Osteocyte (in vitro differentiated cells): ENCODE data around the gene PHC3. TPM values are rescaled to one million over a fixed set of nuclear protein-coding genes. Genes with fewer than 3 reads are reported as not detected.
"Not testable (repeated sequence)": the region's sequence is repeated elsewhere in the genome, so short reads cannot be mapped to it uniquely, and the experiment has no call there.

Experiments
- DNase-seq: peaks from one replicate; pipeline ENCODE4 v3.0.0; 2021; ENCODE audit warnings: mixed read lengths; ENCODE audit not compliant: unreplicated experiment; ENCODE audit errors: extremely low spot score
- H3K27ac Mint-ChIP-seq: one replicate; pipeline ENCODE4 v1.8.0; 2021; ENCODE audit warnings: mild to moderate bottlenecking, mixed read lengths; ENCODE audit not compliant: unreplicated experiment
- H3K27me3 Mint-ChIP-seq: one replicate; pipeline ENCODE4 v1.8.0; 2021; ENCODE audit warnings: mixed read lengths; ENCODE audit not compliant: unreplicated experiment
- H3K36me3 Mint-ChIP-seq: one replicate; pipeline ENCODE4 v1.8.0; 2021; ENCODE audit warnings: mixed read lengths; ENCODE audit not compliant: unreplicated experiment
- H3K4me1 Mint-ChIP-seq: one replicate; pipeline ENCODE4 v1.8.0; 2021; ENCODE audit warnings: mixed read lengths; ENCODE audit not compliant: unreplicated experiment
- H3K4me3 Mint-ChIP-seq: one replicate; pipeline ENCODE4 v1.8.0; 2021; ENCODE audit warnings: mild to moderate bottlenecking, moderate library complexity, mixed read lengths; ENCODE audit not compliant: unreplicated experiment
- H3K9me3 Mint-ChIP-seq: one replicate; pipeline ENCODE4 v1.8.0; 2021; ENCODE audit warnings: mixed read lengths; ENCODE audit not compliant: unreplicated experiment
- CTCF ChIP-seq: fragments of 200-600 bp; sonication (generic); IDR thresholded peaks from 2 replicates; pipeline ENCODE4 v1.5.0; 2021; ENCODE audit warnings: antibody characterized with exemption, mild to moderate bottlenecking, moderate library complexity
- total RNA-seq: library from RNA; stranded (reverse); gene quantifications from 2 replicates; pipeline ENCODE4 v1.2.1, GENCODE V29; 2021

The PHC3 gene
- total RNA-seq, 1 donor from 2014 or later, result 52.3 TPM

GRCh38 chr3:170203457-170203856 lies 21.9 kb upstream of the PHC3 start:
- peaks cover 25% of the 10 kb centered on the region for H3K27me3 Mint-ChIP-seq
- no peaks in the 10 kb centered on the region for H3K36me3 Mint-ChIP-seq
- no peak for DNase-seq
- no peaks in the 10 kb centered on the region for H3K9me3 Mint-ChIP-seq
- no peak for TF ChIP-seq CTCF
- H3K4me3 Mint-ChIP-seq, result no peak overlapping the region
- no peak overlapping the region for H3K27ac Mint-ChIP-seq
- peaks cover 8% of the 10 kb centered on the region for H3K4me1 Mint-ChIP-seq

- Mint-ChIP-seq H3K4me1 (peaks cover 8% of the 10 kb centered on the region), H3K27ac (no peak overlapping the region)
- TF ChIP-seq CTCF, result no peak
Observed at GRCh38 chr3:170201527-170201926, 20.0 kb upstream of the PHC3 start.

DNA sequence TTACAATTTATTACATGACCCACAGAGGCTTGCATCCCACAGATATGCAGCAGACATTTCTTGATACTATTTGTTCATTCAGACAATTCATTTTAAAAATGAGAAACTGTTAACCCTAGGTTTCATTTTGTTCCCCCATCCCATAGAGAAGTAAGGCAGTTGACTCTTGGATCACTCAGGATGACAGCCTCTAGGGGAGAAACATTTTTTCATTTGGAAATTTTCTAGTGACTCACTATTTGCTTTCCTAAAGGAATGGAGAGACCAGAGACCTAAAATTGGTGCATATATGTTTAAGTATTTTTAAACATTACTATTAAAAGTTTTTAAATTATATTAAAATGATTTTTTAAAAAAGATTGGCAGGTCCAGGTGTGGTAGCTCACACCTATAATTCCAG lies 19.5 kb upstream of the PHC3 start:
- no peaks in the 10 kb centered on the region for H3K36me3 Mint-ChIP-seq
- TF ChIP-seq CTCF, result no peak
- no peak overlapping the region for H3K27ac Mint-ChIP-seq
- no peaks in the 10 kb centered on the region for H3K9me3 Mint-ChIP-seq
- peaks cover 8% of the 10 kb centered on the region for H3K4me1 Mint-ChIP-seq
- no peak overlapping the region for H3K4me3 Mint-ChIP-seq
- peaks cover 25% of the 10 kb centered on the region for H3K27me3 Mint-ChIP-seq
- no peak for DNase-seq

More at GRCh38 chr3:170201527-170201926, 20.0 kb upstream of the PHC3 start:
- no peaks in the 10 kb centered on the region for H3K36me3 Mint-ChIP-seq
- DNase-seq, result no peak
- H3K4me3 Mint-ChIP-seq, result no peak overlapping the region
- no peaks in the 10 kb centered on the region for H3K9me3 Mint-ChIP-seq
- peaks cover 25% of the 10 kb centered on the region for H3K27me3 Mint-ChIP-seq

DNA sequence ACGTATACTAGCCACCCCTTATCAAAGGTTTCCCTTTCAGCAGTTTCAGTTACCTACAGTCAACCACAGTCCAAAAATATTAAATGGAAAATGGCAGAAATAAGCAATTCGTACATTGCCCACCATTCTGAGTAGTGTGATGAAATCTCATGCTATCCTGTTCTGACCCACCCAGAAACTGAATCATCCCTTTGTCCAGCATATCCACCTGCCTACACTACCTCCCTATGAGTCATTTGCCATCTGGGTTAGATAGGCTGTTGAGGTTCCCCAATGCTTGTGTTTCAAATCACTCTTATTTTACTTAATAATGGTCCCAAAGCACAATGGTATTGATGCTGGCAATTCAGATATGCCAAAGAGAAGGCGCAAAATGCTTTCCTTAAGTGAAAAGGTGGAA lies 15.3 kb upstream of the PHC3 start:
- Mint-ChIP-seq H3K36me3 (no peaks in the 10 kb centered on the region), H3K27ac (no peak overlapping the region), H3K9me3 (no peaks in the 10 kb centered on the region), H3K27me3 (peaks cover 37% of the 10 kb centered on the region), H3K4me3 (no peak overlapping the region), H3K4me1 (no peaks in the 10 kb centered on the region)
- no peak for TF ChIP-seq CTCF
- no peak for DNase-seq

GRCh38 chr3:170195759-170196158 lies 14.2 kb upstream of the PHC3 start:
- not testable (repeated sequence) for H3K9me3 Mint-ChIP-seq, H3K27ac Mint-ChIP-seq, DNase-seq, H3K4me1 Mint-ChIP-seq, H3K4me3 Mint-ChIP-seq, H3K36me3 Mint-ChIP-seq
- H3K27me3 Mint-ChIP-seq, result peaks cover 34% of the 10 kb centered on the region
